Measurements from ENCODE around the gene CSPG4.
"Not testable (repeated sequence)": the region's sequence is repeated elsewhere in the genome, so short reads cannot be mapped to it uniquely, and the experiment has no call there.

CSPG4 gene

DNA sequence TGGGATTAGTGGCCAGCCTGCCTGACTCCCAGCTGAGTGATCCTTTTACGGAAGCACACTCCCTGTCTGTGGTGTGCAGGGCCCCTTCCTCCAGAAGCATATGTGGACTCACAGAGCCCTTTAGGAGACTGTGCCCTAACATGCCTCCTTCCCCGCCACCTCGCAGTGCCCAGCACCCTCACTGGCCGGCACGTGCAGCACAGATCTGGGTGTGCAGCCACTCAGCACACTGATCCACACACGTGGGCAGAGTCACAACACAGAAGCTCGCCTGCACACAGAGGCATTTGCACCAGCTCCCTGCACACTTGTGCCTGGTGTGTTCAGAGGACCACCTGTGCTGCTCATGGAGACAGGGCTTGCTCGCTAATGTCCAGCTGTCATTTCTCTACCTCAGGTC is 23.6 kb upstream of the CSPG4 start:
- peaks cover 3% of the 10 kb centered on the region for H3K27me3 ChIP-seq (ENCODE audit: control insufficient read depth, insufficient read depth, low read length)
- no peaks in the 10 kb centered on the region for H3K9me3 ChIP-seq (ENCODE audit: control insufficient read depth, low read length)
- no peak overlapping the region for H3K9ac ChIP-seq (ENCODE audit: low read length)
- H3K36me3 ChIP-seq (ENCODE audit: control insufficient read depth, insufficient read depth, low read length): no peaks in the 10 kb centered on the region
- H3K4me1 ChIP-seq (ENCODE audit: control insufficient read depth, insufficient read depth, low read length): peaks cover 12% of the 10 kb centered on the region
- no peak overlapping the region for H3K4me3 ChIP-seq (ENCODE audit: low read length)

DNA sequence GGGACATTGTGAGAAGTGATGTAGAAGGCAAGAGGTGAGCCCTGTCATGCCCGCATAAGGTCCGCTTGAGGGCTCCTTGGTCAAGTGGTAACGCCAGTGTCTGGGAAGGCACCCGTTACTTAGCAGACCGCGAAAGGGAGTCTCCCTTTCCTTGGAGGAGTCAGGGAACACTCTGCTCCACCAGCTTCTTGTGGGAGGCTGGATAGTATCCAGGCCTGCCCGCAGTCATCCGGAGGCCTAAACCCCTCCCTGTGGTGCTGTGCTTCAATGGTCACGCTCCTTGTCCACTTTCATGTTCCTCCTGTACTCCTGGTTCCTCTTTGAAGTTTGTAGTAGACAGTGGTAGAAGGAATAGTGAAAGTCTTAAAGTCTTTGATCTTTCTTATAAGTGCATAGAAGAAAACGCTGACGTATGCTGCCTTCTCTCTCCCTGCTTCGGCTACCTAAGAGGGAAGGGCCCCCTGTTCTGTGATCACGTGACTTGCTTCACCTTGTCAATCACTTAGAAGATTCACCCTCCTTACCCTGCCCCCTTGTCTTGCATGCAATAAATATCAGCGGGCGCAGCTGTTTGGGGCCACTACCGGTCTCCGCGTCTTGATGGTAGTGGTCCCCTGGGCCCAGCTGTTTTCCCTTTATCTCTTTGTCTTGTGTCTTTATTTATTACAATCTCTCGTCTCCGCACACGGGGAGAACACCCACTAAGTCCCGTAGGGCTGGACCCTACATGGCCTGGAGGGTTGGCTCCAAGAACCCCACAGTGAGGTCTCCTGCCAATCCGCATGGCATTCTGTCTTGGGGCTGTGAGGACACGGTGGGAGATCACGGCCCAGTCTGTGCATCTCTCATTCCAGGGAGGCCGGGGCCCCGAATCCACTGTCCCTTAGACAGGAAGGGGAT is 22.5 kb upstream of the CSPG4 start:
- H3K4me1 ChIP-seq (ENCODE audit: control insufficient read depth, insufficient read depth, low read length): peaks cover 12% of the 10 kb centered on the region

DNA sequence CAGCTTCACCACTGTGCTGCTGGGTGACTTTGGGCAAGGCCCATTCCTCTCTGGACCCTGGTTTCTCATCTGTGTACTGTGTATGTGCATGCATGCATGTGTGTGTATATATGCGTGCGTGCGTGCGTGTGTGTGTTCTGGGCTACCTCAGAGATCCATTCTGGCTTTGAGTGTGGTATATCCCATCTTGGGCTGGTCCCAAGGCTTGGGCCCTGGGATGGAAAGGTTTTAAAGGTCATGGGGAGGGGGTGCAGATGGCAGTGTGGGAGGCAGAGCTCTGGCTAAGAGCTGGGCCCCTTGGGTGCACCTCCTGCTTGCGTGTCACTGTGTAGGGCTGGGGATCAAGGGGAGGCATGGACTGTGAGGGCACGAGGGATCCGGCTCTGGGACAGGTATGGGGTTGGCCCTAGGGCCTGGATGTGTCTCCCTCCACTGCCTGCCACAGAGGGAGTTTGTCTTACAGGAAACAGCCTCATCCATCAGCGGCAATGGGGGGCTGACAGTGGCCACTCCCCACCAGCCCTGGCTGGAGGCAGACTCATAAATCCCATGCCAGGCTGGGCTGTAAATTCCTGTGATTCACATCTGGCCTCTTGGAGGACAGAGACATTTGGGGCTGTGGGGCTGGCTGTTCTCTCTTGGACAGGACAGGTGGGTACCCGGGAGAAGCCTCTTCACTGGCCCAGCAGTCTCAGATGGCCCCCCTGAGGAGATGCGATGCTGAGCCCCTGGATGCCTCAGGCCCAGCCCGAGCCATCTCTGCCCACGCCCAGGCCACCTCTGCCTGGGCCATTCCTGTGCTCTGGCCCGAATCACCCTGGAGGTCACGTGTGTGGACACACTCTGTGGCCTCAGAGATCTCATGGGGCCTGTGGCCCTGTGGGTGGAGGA is 21.4 kb upstream of the CSPG4 start:
- H3K4me1 ChIP-seq (ENCODE audit: control insufficient read depth, insufficient read depth, low read length): peaks cover 9% of the 10 kb centered on the region
- H3K9me3 ChIP-seq (ENCODE audit: control insufficient read depth, low read length): no peaks in the 10 kb centered on the region
- H3K36me3 ChIP-seq (ENCODE audit: control insufficient read depth, insufficient read depth, low read length): no peaks in the 10 kb centered on the region
- H3K4me3 ChIP-seq (ENCODE audit: low read length): no peak overlapping the region
- H3K9ac ChIP-seq (ENCODE audit: low read length): no peak overlapping the region
- peaks cover under 1% of the 10 kb centered on the region for H3K27me3 ChIP-seq (ENCODE audit: control insufficient read depth, insufficient read depth, low read length)

More for the DNA sequence above, 22.5 kb upstream of the CSPG4 start:
- not testable (repeated sequence) for H3K9me3 ChIP-seq (ENCODE audit: control insufficient read depth, low read length); H3K27me3 ChIP-seq (ENCODE audit: control insufficient read depth, insufficient read depth, low read length); H3K36me3 ChIP-seq (ENCODE audit: control insufficient read depth, insufficient read depth, low read length); H3K9ac ChIP-seq (ENCODE audit: low read length); H3K4me3 ChIP-seq (ENCODE audit: low read length)

DNA sequence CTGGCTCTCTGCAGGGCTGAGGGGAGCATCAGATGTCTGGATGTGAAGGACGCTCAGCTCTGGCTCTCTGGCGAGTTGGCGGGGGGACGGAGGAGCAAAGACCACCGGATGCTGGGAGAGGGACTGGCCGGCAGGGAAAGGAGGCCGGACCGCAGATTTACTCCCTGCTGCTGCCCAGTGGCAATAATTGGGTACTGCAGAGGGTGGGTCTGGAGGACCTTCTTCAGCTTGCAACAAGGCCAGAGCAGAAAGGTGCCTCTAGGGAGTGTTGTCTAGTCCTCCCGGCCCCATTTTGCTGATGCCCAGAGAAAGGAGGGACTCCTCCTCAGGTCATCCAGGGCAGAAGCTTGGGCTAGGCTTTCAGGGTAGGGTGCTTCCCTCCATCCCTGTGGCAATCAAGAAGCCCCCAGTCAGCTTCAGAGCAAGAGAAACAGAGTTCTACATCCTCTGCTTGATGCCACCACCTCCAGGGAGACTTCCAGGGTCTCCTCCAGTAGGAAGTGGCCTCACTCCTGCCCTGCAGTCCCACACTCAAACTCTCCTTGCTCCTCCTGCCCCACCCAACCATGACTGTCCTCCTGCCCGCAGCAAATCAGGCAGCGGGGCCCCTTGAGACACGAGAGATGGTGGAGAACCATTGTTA is 20.3 kb upstream of the CSPG4 start:
- no peak overlapping the region for H3K9ac ChIP-seq (ENCODE audit: low read length)

DNA sequence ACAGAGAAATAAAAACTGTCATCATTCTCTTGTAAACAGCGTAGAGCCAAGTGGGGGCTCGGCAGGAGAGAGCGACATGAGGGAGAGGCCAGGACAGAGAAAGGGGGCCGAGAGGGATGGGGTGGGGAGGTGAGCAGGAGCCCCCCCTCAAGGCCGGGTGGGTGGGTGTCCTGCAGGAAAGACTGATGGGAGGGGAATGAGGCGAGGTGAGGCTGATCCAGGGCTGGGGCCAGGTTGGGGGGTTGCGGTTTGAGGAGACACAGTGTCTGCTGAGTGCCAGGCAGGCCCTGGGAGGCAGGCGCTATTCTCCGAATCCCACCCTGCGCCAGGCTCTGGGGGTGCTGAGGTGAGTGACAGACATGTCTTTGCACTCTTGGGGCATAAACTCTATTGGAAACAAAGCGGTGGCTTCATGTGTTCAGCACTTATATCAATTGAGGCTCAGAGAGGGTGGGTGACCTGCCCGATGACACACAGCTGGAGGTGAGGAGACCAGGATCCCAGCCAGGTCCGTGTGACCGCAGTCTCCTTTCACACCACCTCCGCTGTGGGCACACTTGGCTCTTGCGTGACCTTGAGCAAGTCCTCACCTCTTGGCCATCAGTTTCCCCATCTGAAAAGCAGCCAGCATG is 19.6 kb upstream of the CSPG4 start:
- no peak overlapping the region for H3K9ac ChIP-seq (ENCODE audit: low read length)
- no peaks in the 10 kb centered on the region for H3K36me3 ChIP-seq (ENCODE audit: control insufficient read depth, insufficient read depth, low read length)
- no peaks in the 10 kb centered on the region for H3K9me3 ChIP-seq (ENCODE audit: control insufficient read depth, low read length)
- H3K4me3 ChIP-seq (ENCODE audit: low read length): no peak overlapping the region
- peaks cover 6% of the 10 kb centered on the region for H3K4me1 ChIP-seq (ENCODE audit: control insufficient read depth, insufficient read depth, low read length)
- no peaks in the 10 kb centered on the region for H3K27me3 ChIP-seq (ENCODE audit: control insufficient read depth, insufficient read depth, low read length)

More for the DNA sequence above, 20.3 kb upstream of the CSPG4 start:
- Histone ChIP-seq H3K27me3 (ENCODE audit: control insufficient read depth, insufficient read depth, low read length) (no peaks in the 10 kb centered on the region), H3K4me3 (ENCODE audit: low read length) (no peak overlapping the region), H3K36me3 (ENCODE audit: control insufficient read depth, insufficient read depth, low read length) (no peaks in the 10 kb centered on the region), H3K9me3 (ENCODE audit: control insufficient read depth, low read length) (no peaks in the 10 kb centered on the region), H3K4me1 (ENCODE audit: control insufficient read depth, insufficient read depth, low read length) (peaks cover 6% of the 10 kb centered on the region)

DNA sequence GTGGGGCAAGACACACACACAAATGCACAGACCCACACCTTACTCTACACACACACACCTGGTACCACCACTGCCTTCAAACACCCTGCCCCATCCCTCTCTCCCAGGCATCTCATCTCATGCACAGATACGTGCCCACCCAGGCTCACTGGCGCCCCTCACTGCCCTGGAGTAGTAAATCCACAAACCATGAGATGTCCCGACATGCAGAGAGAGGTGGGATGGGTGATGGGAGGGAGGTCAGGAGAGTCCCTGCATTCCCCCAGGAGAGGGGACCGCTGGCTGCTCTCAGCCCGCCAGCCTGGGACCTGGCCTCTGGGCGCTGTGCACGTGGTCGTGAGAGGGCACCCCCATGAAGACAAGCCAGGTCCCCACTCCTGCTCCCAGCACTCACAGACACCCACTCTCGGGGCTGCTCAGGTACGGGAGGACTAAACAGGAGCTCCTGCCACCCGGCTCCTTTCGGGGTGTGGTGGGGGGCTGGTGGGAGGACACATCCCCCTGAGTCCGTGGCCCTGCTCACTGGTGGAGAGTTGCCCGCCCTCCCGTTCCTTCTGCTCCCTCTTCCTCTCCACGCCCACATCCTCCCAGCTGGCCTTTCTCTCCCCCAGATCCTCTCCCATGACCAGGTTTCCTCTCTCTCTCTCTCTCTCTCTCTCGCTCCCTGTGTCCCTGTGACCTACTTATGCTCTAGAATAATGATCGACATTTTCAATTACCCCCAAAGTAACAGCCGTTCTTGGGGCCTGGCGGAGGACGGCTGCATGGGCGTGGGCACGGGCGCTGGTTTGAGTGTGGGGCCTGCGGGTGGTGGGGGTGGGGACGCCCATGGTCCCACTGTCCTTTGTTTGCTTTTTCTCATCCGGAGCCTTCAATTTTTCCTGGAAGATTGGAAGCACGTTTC is 18.9 kb upstream of the CSPG4 start:
- H3K9ac ChIP-seq (ENCODE audit: low read length): no peak overlapping the region
- H3K4me1 ChIP-seq (ENCODE audit: control insufficient read depth, insufficient read depth, low read length): peaks cover 6% of the 10 kb centered on the region
- no peak overlapping the region for H3K4me3 ChIP-seq (ENCODE audit: low read length)
- H3K9me3 ChIP-seq (ENCODE audit: control insufficient read depth, low read length): no peaks in the 10 kb centered on the region
- no peaks in the 10 kb centered on the region for H3K27me3 ChIP-seq (ENCODE audit: control insufficient read depth, insufficient read depth, low read length)
- H3K36me3 ChIP-seq (ENCODE audit: control insufficient read depth, insufficient read depth, low read length): no peaks in the 10 kb centered on the region

DNA sequence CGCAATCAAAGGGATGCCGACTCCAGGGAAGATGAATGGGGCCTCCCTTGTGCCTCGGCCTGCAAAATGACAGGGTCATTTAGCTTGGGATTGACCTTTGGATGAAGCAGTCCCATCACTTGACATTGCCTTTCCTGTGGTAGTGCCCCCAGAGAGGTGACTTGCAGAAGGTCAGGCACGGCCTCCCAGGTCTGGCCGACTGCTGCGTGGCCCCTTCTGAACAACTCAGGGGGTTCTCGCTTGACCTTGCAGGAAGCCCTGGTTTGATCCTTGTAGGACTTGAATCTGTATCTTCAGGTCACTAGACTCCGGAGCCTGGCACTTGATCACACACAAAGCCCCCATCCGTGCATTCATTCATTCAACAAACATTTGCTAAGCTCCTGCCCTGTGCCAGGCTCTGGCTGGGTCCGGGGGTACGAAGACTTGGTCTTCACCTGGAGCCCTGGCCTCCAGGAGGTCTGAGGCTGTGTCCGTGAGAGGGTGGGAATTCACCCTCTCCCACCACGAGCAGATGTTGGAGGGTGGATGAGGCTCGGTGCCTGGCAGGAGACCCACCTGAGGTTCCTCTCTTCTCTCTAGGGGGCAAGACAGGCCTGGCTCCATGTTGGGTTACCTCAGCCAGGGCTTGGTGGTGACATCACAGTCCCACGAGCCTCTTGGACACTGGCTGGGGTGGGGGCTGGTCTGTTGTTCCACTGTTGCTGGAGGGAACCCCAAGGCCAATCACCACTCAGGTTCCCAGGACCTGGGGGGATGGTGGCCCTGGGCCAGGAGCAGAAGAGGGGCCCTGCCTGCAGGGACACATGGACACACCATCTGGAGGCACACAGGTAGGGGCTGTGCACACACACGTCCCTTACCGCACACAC is 18.0 kb upstream of the CSPG4 start:
- H3K4me1 ChIP-seq (ENCODE audit: control insufficient read depth, insufficient read depth, low read length); H3K4me3 ChIP-seq (ENCODE audit: low read length); H3K36me3 ChIP-seq (ENCODE audit: control insufficient read depth, insufficient read depth, low read length); H3K27me3 ChIP-seq (ENCODE audit: control insufficient read depth, insufficient read depth, low read length); H3K9ac ChIP-seq (ENCODE audit: low read length); H3K9me3 ChIP-seq (ENCODE audit: control insufficient read depth, low read length): not testable (repeated sequence)

DNA sequence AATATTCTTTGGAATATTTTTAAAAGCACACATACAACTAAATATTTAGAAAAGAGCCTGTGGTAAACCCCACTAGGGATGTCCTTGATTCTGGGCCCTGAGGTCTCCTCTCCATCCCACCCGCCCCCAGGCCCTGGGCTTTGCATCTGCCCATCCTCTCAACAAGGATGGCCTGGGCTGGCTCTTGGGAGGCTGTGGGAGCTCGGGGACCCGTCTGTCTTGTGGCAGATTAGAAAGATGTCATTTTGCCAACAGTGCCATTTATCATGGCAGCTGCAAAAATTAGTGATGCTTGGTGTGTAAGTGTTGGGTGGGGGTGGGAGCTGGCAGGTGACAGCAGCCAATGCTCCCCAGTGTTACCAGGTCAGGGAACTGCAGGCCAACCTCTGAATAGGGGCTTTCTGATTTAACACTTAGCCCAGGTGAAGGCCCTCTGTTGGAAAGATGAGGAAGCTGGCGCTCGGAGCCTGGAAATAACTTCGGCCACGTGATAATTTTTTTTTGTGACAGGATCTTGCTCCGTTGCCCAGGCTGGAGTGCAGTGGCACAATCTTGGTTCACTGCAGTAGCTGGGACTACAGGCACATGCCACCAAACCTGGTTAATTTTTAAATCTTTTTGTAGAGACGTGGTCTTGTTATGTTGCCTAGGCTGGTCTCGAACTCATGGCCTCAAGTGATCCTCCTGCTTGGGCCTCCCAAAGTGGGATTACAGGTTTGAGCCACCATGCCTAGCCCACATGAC is 16.9 kb upstream of the CSPG4 start:
- H3K9me3 ChIP-seq (ENCODE audit: control insufficient read depth, low read length): no peaks in the 10 kb centered on the region
- peaks cover 7% of the 10 kb centered on the region for H3K4me1 ChIP-seq (ENCODE audit: control insufficient read depth, insufficient read depth, low read length)
- H3K36me3 ChIP-seq (ENCODE audit: control insufficient read depth, insufficient read depth, low read length): no peaks in the 10 kb centered on the region
- H3K27me3 ChIP-seq (ENCODE audit: control insufficient read depth, insufficient read depth, low read length): no peaks in the 10 kb centered on the region
- no peak overlapping the region for H3K9ac ChIP-seq (ENCODE audit: low read length)
- H3K4me3 ChIP-seq (ENCODE audit: low read length): no peak overlapping the region

DNA sequence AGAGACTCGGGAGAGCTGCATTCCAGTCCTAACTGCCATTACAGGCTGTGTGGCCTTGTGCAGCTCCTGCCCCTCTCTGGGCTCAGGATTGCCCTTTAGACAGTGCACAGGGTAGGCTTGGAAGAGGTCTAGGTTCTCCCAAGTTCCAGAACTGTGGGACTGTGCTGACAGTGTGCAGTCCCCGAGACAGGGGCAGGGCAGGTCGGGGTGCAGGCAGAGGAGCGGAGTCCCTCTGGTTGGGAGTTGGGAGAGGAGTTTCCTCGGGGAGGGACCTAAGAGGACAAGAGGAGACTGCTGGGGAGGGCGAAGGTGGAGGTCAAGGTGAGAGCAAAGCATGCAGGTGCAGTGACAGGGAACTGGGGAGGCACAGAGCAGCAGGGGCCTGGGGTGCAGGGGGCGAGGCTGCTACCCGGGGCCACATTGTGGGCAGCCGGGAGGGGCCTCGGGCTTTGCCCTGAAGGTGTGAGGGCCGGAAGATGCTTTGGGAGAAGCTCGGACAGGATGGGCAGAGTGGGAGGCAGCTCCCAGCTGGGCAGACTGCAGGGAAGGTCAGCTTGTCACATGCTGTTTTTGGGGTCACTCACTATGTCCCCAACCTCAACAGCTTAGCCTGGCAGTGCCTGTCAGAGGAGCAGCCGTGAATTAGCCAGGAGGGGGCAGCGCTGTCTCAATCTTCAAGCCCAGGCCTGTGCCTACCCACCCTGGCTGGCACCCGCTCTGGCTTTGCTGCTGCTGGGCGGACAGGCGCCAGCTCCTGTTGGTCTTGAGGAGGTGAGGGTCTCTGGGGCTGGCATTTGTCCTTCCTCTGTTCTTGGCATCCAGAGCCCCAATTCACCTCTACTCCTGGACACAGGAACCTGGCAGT is 15.4 kb upstream of the CSPG4 start:
- H3K4me1 ChIP-seq (ENCODE audit: control insufficient read depth, insufficient read depth, low read length): peaks cover 21% of the 10 kb centered on the region
- no peak overlapping the region for H3K9ac ChIP-seq (ENCODE audit: low read length)

More for the DNA sequence above, 15.4 kb upstream of the CSPG4 start:
- Histone ChIP-seq H3K36me3 (ENCODE audit: control insufficient read depth, insufficient read depth, low read length) (no peaks in the 10 kb centered on the region), H3K9me3 (ENCODE audit: control insufficient read depth, low read length) (no peaks in the 10 kb centered on the region), H3K4me3 (ENCODE audit: low read length) (no peak overlapping the region), H3K27me3 (ENCODE audit: control insufficient read depth, insufficient read depth, low read length) (no peaks in the 10 kb centered on the region)

Measured in mucosa of stomach (tissue), 1 donor.